Medulla oblongata (tissue), 1 donor: ENCODE measurements around the gene MBD3L2.
"Not testable (repeated sequence)": the region's sequence is repeated elsewhere in the genome, so short reads cannot be mapped to it uniquely, and the experiment has no call there.

ENCODE experiments used
- DNase-seq: peaks from one replicate; pipeline ENCODE4 v3.0.0-alpha.2; 2015; ENCODE audit errors: extremely low spot score

Gene MBD3L2

GRCh38 chr19:7059977-7060376, 10.9 kb downstream of the MBD3L2 start:
- not testable (repeated sequence) for DNase-seq

DNA sequence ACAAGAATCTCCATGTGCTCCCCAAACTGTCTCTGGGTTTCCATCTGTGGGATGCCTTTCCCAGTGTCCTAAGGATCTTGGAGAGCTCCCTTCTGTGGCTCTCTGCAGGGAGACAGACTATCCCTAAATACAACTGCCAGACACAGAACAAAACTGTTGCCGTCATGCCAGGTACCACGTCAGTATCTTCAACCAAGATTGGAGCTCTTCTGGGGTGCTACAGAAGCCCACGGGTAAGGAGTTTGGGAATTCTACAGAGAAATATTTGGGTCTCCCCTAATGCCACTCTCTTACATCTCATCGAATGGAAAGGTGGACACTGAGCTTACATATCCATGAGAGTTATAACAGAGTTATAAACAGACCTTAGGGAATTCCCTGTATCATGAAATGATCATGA, 14.2 kb downstream of the MBD3L2 start:
- DNase-seq, result no peak

GRCh38 chr19:7063764-7064418, 14.8 kb downstream of the MBD3L2 start:
- no peak for DNase-seq

GRCh38 chr19:7067122-7067521, 18.0 kb downstream of the MBD3L2 start:
- not testable (repeated sequence) for DNase-seq

DNA sequence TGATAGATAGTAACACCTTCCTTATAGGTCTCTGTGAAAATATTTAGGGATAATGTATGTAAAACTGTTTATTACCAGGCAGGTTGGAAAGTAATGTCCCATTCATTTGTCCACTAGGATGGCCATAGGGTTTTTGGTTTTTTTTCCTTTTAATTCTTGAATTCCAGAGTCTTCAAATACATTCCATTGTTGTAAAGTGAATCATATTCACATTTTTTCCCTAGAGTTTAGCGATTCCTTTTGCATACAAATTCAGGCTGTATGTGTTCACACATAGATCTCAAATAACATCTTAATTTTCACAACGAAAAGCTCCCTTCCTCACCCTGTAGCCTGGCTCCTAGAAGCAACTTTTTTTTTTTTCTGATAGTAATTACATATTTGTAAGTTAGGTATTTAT, 18.6 kb downstream of the MBD3L2 start:
- DNase-seq, result no peak

DNA sequence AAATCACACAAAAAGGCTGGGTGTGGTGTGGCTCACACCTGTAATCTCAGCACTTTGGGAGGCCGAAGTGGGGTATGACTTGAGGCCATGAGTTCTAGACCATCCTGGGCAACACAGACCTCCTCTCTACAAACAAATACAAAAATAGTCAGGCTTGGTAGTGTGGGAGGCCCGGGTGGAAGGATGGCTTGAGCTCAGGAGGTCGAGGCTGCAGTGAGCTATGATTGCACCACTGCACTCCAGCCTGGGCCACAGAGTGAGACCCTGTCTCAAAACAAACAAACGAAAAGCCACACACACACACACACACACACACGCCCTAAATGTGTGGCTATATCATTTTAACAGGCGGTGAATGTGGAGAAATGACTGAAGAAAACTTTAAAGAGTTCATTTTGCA, 19.5 kb downstream of the MBD3L2 start:
- DNase-seq, result no peak

- peak; percentile 97 for DNase-seq
Measured at GRCh38 chr19:7069042-7069903, 20.2 kb downstream of the MBD3L2 start, which contains the start of gene ZNF557. Gene ZNF557, plus strand, starts transcription at chr19:7069703. Its CDS starts 5,372 bp downstream, at chr19:7075075.

DNA sequence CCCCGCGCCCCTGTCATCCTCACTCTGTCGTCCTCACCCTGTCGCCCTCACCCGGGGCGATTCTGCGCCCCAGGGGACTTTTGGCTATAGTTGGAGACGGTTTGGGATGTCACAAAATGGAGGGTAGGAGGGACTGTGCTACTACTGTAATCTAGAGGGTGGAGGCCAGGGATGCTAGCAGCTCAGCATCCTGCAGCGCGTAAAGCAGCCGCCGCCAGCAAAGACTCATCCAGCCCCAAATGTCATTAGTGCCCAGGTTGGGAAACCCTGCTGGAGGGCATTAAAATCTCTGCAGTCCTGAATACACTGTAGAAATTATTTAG, 20.7 kb downstream of the MBD3L2 start:
- no peak for DNase-seq

- DNase-seq, result no peak
Measured at GRCh38 chr19:7072541-7072940, 23.4 kb downstream of the MBD3L2 start.

DNA sequence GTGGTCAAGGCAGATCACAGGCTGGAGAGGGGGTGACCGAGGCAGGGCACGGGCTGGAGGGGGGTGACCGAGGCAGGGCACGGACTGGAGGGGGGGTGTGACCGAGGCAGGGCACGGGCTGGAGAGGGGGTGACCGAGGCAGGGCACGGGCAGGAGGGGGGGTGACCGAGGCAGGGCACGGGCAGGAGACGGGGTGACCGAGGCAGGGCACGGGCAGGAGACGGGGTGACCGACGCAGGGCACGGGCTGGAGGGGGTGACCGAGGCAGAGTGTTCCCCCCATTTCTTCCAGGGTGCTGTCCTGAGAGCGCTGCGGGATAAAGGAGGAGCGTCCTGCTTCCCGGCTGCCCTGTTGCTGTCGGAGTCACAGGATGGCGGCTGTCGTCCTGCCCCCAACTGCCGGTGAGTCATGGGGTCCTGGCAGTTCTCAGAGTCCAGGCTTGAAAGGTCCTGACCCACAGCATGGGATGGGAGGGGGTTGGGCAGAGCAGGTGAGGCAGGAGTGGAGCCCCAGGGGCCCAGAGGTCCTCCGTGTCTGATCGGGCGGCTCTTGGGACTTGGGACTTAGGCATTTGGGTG, 25.7 kb downstream of the MBD3L2 start:
- no peak for DNase-seq

DNA sequence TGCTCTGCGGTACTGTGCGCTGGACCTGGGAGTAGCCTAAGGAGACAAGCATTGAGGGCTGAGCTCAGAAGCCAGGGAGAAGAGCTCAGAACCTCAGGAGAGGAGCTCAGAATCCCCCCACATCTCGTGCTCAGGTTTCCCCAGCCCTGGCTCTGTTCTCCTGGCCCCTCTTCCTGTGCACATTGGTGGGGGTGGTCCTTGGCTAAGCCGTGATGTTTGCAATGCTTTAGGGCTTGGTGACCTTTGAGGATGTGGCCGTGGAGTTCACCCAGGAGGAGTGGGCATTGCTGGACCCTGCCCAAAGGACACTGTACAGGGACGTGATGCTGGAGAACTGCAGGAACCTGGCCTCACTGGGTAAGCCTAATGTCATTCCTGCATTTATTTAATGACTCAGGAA, 27.0 kb downstream of the MBD3L2 start:
- no peak for DNase-seq

GRCh38 chr19:7078008-7078407, 28.9 kb downstream of the MBD3L2 start:
- DNase-seq, result no peak

- no peak for DNase-seq
Measured at GRCh38 chr19:7083076-7083956, 34.2 kb downstream of the MBD3L2 start.

- DNase-seq, result no peak
Measured at GRCh38 chr19:7088999-7089398, 39.9 kb downstream of the MBD3L2 start.

GRCh38 chr19:7098096-7098495, 49.0 kb downstream of the MBD3L2 start:
- DNase-seq, result no peak

GRCh38 chr19:7098701-7099596, 49.8 kb downstream of the MBD3L2 start:
- peak; percentile 92 for DNase-seq

DNA sequence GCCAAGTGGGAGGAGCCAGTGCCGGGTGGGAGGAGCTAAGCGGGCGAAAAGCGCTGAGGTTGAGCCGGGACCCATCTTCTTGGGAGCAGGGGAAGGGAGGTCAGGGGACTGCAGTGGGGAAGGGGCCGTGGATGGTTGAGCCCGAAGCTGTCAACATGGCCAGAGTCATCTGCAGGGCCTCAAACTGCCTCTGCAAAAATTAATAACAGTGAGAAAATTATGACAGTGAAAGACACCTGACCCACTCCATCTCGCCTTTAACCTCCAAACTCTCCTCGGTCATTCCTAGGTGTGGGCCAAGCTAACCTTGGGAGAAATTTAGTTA, 50.4 kb downstream of the MBD3L2 start:
- no peak for DNase-seq
